GM18511 (cell line): ENCODE results near the gene HLA-DPA1.
"Not testable (repeated sequence)": the region's sequence is repeated elsewhere in the genome, so short reads cannot be mapped to it uniquely, and the experiment has no call there.

Source experiments
- ATAC-seq: cut with Tn5 transposase; IDR thresholded peaks from one replicate; pipeline ENCODE4 v1.9.1; 2021; ENCODE audit warnings: mild to moderate bottlenecking, moderate library complexity; ENCODE audit not compliant: unreplicated experiment

Gene HLA-DPA1

GRCh38 chr6:33065312-33065711 lies 8.1 kb downstream of the HLA-DPA1 start:
- ATAC-seq: no peak

GRCh38 chr6:33064723-33065122 lies 8.7 kb downstream of the HLA-DPA1 start:
- ATAC-seq: no peak

- not testable (repeated sequence) for ATAC-seq
Observed at GRCh38 chr6:33063435-33063834, 10.0 kb downstream of the HLA-DPA1 start.

- no peak for ATAC-seq
Observed at GRCh38 chr6:33061987-33062386, 11.5 kb downstream of the HLA-DPA1 start.

GRCh38 chr6:33057222-33058150 lies 16.0 kb downstream of the HLA-DPA1 start:
- no peak for ATAC-seq

GRCh38 chr6:33053230-33053629 lies 20.2 kb downstream of the HLA-DPA1 start:
- ATAC-seq: no peak

- no peak for ATAC-seq
Observed at GRCh38 chr6:33052627-33053026, 20.8 kb downstream of the HLA-DPA1 start.

GRCh38 chr6:33050014-33050810 lies 23.2 kb downstream of the HLA-DPA1 start:
- no peak for ATAC-seq

- ATAC-seq: no peak
Observed at GRCh38 chr6:33049323-33050013, 24.0 kb downstream of the HLA-DPA1 start.

- ATAC-seq: no peak
Observed at GRCh38 chr6:33040157-33040556, 33.3 kb downstream of the HLA-DPA1 start.

GRCh38 chr6:33036535-33036934 lies 36.9 kb downstream of the HLA-DPA1 start:
- no peak for ATAC-seq

- no peak for ATAC-seq
Observed at GRCh38 chr6:33034554-33034953, 38.9 kb downstream of the HLA-DPA1 start.

GRCh38 chr6:33030245-33030644 lies 43.2 kb downstream of the HLA-DPA1 start:
- no peak for ATAC-seq

GRCh38 chr6:33029328-33030184 lies 43.9 kb downstream of the HLA-DPA1 start:
- peak; percentile 78 for ATAC-seq

- ATAC-seq: no peak
Observed at GRCh38 chr6:33028220-33028849, 45.1 kb downstream of the HLA-DPA1 start.

GRCh38 chr6:33024521-33024920 lies 48.9 kb downstream of the HLA-DPA1 start:
- no peak for ATAC-seq

- ATAC-seq: no peak
Observed at GRCh38 chr6:33023536-33023935, 49.9 kb downstream of the HLA-DPA1 start.

GRCh38 chr6:33021917-33022316 lies 51.5 kb downstream of the HLA-DPA1 start:
- no peak for ATAC-seq

- ATAC-seq: peak; percentile 16
Observed at GRCh38 chr6:33019372-33019771, 54.1 kb downstream of the HLA-DPA1 start.

GRCh38 chr6:33018904-33019303 lies 54.5 kb downstream of the HLA-DPA1 start:
- peak; percentile 78 for ATAC-seq
